ENCODE results near the gene AKIP1.

AKIP1 gene

GRCh38 chr11:8899119-8899753 is 11.8 kb upstream of the AKIP1 start:
- H3K79me2 ChIP-seq = no peaks in the 10 kb centered on the region
- no peaks in the 10 kb centered on the region for H3K9me3 ChIP-seq (ENCODE audit: control insufficient read depth, low read length)
- H3K4me1 ChIP-seq = no peaks in the 10 kb centered on the region
- no peaks in the 10 kb centered on the region for H3K27me3 ChIP-seq (ENCODE audit: control insufficient read depth, insufficient read depth, low read length)
- no peak for TF ChIP-seq CTCF (IDR thresholded peaks at IDR 0.05)
- H3K4me3 ChIP-seq (ENCODE audit: low read depth, low read length) = no peak overlapping the region
- no peak overlapping the region for H2AFZ ChIP-seq
- no peaks in the 10 kb centered on the region for H3K36me3 ChIP-seq (ENCODE audit: control insufficient read depth, insufficient read depth, low read length)
- H3K27ac ChIP-seq = no peak overlapping the region
- no peak overlapping the region for H3K9ac ChIP-seq
- no peak overlapping the region for H3K4me2 ChIP-seq (ENCODE audit: low read length)

- Histone ChIP-seq H3K79me2 (no peaks in the 10 kb centered on the region), H3K4me3 (ENCODE audit: low read depth, low read length) (no peak overlapping the region), H3K36me3 (ENCODE audit: control insufficient read depth, insufficient read depth, low read length) (no peaks in the 10 kb centered on the region), H3K4me2 (ENCODE audit: low read length) (no peak overlapping the region), H3K27me3 (ENCODE audit: control insufficient read depth, insufficient read depth, low read length) (no peaks in the 10 kb centered on the region), H2AFZ (no peak overlapping the region), H3K9ac (no peak overlapping the region), H3K9me3 (ENCODE audit: control insufficient read depth, low read length) (no peaks in the 10 kb centered on the region), H3K4me1 (no peaks in the 10 kb centered on the region), H3K27ac (no peak overlapping the region)
- no peak for TF ChIP-seq CTCF (IDR thresholded peaks at IDR 0.05)
Measured at GRCh38 chr11:8905528-8906165, 5.3 kb upstream of the AKIP1 start.

- H3K36me3 ChIP-seq (ENCODE audit: control insufficient read depth, insufficient read depth, low read length) = no peaks in the 10 kb centered on the region
- no peak overlapping the region for H3K4me2 ChIP-seq (ENCODE audit: low read length)
- H3K27ac ChIP-seq = no peak overlapping the region
- no peak overlapping the region for H2AFZ ChIP-seq
- TF ChIP-seq CTCF (IDR thresholded peaks at IDR 0.05) = no peak
- H3K4me3 ChIP-seq (ENCODE audit: low read depth, low read length) = no peak overlapping the region
- H3K27me3 ChIP-seq (ENCODE audit: control insufficient read depth, insufficient read depth, low read length) = no peaks in the 10 kb centered on the region
- H3K9ac ChIP-seq = no peak overlapping the region
- H3K79me2 ChIP-seq = no peaks in the 10 kb centered on the region
- H3K9me3 ChIP-seq (ENCODE audit: control insufficient read depth, low read length) = no peaks in the 10 kb centered on the region
- no peaks in the 10 kb centered on the region for H3K4me1 ChIP-seq
Measured at GRCh38 chr11:8907116-8907515, 3.9 kb upstream of the AKIP1 start.

GRCh38 chr11:8908099-8908498 is 2.9 kb upstream of the AKIP1 start:
- no peak for TF ChIP-seq CTCF (IDR thresholded peaks at IDR 0.05)
- Histone ChIP-seq H3K27ac (no peak overlapping the region), H3K36me3 (ENCODE audit: control insufficient read depth, insufficient read depth, low read length) (no peaks in the 10 kb centered on the region), H3K79me2 (no peaks in the 10 kb centered on the region), H3K4me1 (no peaks in the 10 kb centered on the region), H3K9me3 (ENCODE audit: control insufficient read depth, low read length) (no peaks in the 10 kb centered on the region), H3K27me3 (ENCODE audit: control insufficient read depth, insufficient read depth, low read length) (no peaks in the 10 kb centered on the region), H3K4me2 (ENCODE audit: low read length) (no peak overlapping the region), H3K4me3 (ENCODE audit: low read depth, low read length) (no peak overlapping the region), H3K9ac (no peak overlapping the region), H2AFZ (no peak overlapping the region)

GRCh38 chr11:8910649-8911026 is 351 bp upstream of the AKIP1 start:
- Histone ChIP-seq H2AFZ (peak overlapping the region; percentile 81), H3K9me3 (ENCODE audit: control insufficient read depth, low read length) (no peaks in the 10 kb centered on the region), H3K9ac (no peak overlapping the region), H3K36me3 (ENCODE audit: control insufficient read depth, insufficient read depth, low read length) (no peaks in the 10 kb centered on the region), H3K4me1 (no peaks in the 10 kb centered on the region), H3K27ac (no peak overlapping the region), H3K27me3 (ENCODE audit: control insufficient read depth, insufficient read depth, low read length) (no peaks in the 10 kb centered on the region), H3K79me2 (no peaks in the 10 kb centered on the region), H3K4me2 (ENCODE audit: low read length) (peak overlapping the region; percentile 57), H3K4me3 (ENCODE audit: low read depth, low read length) (peak overlapping the region; percentile 44)
- no peak for TF ChIP-seq CTCF (IDR thresholded peaks at IDR 0.05)
